Right cardiac atrium (tissue), 5 donors: ENCODE data around the gene GAB2. TPM values are rescaled to one million over a fixed set of nuclear protein-coding genes. Genes with fewer than 3 reads are reported as not detected.

Experiments
- ATAC-seq, 2 donors: fragments of 200-7000 bp; cut with Tn5 transposase; one replicate each; pipeline versions ENCODE4 v1.8.0 to v1.9.1; 2020; ENCODE audit warnings: moderate library complexity in 2 of 2, mild to moderate bottlenecking in 1 of 2
- DNase-seq, 3 donors: peaks; one replicate each; pipeline ENCODE4 v3.0.0-alpha.2; 2020
- H3K27ac ChIP-seq: one replicate; pipeline ENCODE4 v1.5.1; 2013; ENCODE audit warnings: mild to moderate bottlenecking, low read length, control low read depth, moderate library complexity
- H3K27me3 ChIP-seq: one replicate; pipeline ENCODE4 v1.6.1; 2013; ENCODE audit not compliant: control insufficient read depth, insufficient read depth
- H3K4me1 ChIP-seq: one replicate; pipeline ENCODE4 v1.6.1; 2013; ENCODE audit warnings: low read length; ENCODE audit not compliant: control insufficient read depth, insufficient read depth
- H3K4me3 ChIP-seq: one replicate; pipeline ENCODE4 v1.5.1; 2013; ENCODE audit warnings: low read length, control low read depth
- H3K9me3 ChIP-seq: one replicate; pipeline ENCODE4 v1.6.1; 2013; ENCODE audit warnings: low read length; ENCODE audit not compliant: control insufficient read depth
- WGBS: extraction: QIAGEN DNeasy Blood & Tissue Kit; methylation state at CpG from one replicate; pipeline ENCODE4 v1.1.7; 2013; 5-methylcytosine and 5-hydroxymethylcytosine counted together
- intact Hi-C, 4 donors: fragments of 100-400 bp; cut with DNase I; formaldehyde crosslinking; loops; one replicate each; pipeline versions ENCODE4 v1.11.0 to v1.14.0; 2022 to 2023
- polyA plus RNA-seq: library from polyadenylated mRNA; stranded (reverse); fragments of 200-250 nt; gene quantifications from one replicate; pipeline ENCODE4 v1.2.3, GENCODE V29; 2013
- total RNA-seq, 4 donors: library from RNA; stranded (reverse); fragmentation: NEBNext Ultra II Directional; extraction: Animal tissue kit (Norgen Biotek cat#: 25700); gene quantifications; one replicate each; pipeline ENCODE4 v1.2.1, GENCODE V29; 2021
- donor health status: healthy with polysubstance abuse.
- donor health status: DM: no; HTN: yes; CAD: no.
- donor health status: DM: no; HTN: no; CAD: no.
- donor health status: DM: no; HTN: yes; CAD: no; lungs with severe emphysema.
- donor health status: DM: yes; HTN: yes; CAD: no.

GAB2 gene
- total and polyA plus RNA-seq, 5 donors: 7.5 to 37.3 (median 23.4) TPM

DNA sequence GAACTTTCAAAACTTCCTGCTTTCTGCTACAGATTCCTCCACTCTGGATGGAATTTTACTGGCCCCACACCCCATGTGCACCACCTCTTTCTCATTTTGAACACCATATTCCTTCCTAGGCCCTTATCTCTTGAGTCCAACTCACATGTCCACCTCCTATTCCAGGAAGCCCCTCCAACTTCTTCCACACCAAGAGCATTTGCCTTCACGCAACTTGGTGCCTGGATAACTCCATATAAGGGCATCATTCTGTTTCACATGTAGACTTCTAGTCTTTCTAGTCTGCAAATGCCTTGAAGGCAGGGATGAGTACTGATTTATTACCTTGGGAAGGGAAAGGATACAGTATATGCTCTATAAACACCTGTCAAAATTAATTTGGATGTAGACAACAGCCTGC is 17.5 kb downstream of the GAB2 start:
- H3K4me1 ChIP-seq: peaks cover 3% of the 10 kb centered on the region
- peak in 1 of 2 donors; percentile 13 for ATAC-seq
- no peak overlapping the region for H3K4me3 ChIP-seq
- DNase-seq: no peak
- no peak overlapping the region for H3K27ac ChIP-seq
- no peaks in the 10 kb centered on the region for H3K27me3 ChIP-seq
- intact Hi-C loops: no loop called here
- no peaks in the 10 kb centered on the region for H3K9me3 ChIP-seq
- 93% methylated on average over 1 of the region's 1 CpG for WGBS

GRCh38 chr11:78399136-78399535 is 18.5 kb downstream of the GAB2 start:
- no peaks in the 10 kb centered on the region for H3K9me3 ChIP-seq
- intact Hi-C loops: no loop called here
- ATAC-seq (no peak), DNase-seq (no peak)
- H3K4me3 ChIP-seq: no peak overlapping the region
- WGBS: 82% methylated on average over 4 of the region's 4 CpGs
- H3K27me3 ChIP-seq: no peaks in the 10 kb centered on the region
- H3K4me1 ChIP-seq: peaks cover 3% of the 10 kb centered on the region
- H3K27ac ChIP-seq: no peak overlapping the region

GRCh38 chr11:78398715-78399114 is 18.9 kb downstream of the GAB2 start:
- 65% methylated on average over 1 of the region's 1 CpG for WGBS
- intact Hi-C loops: no loop called here
- Histone ChIP-seq H3K27me3 (no peaks in the 10 kb centered on the region), H3K27ac (no peak overlapping the region), H3K9me3 (no peaks in the 10 kb centered on the region), H3K4me3 (no peak overlapping the region), H3K4me1 (peaks cover 3% of the 10 kb centered on the region)
- ATAC-seq (no peak), DNase-seq (no peak)

DNA sequence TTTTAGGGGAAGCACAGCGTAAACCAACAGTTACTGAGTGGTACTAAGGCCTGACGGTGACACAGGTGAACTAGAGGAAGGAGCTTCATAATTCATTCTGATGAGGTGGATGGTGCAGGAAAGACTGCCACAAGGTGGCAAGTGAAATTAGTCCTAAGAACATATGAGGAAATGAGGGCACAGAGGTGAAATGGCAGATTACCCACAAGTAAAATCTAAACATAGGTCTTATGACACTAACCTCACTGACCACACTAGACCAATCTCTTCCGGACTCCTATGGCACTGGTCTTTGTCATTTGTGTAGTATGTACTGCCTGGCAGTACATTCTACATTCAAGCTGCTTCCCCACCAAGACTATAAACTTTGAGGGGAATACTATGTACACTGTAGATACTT is 20.2 kb downstream of the GAB2 start:
- WGBS: 90% methylated on average over 3 of the region's 3 CpGs
- H3K4me1 ChIP-seq: peaks cover 7% of the 10 kb centered on the region
- no peaks in the 10 kb centered on the region for H3K9me3 ChIP-seq

DNA sequence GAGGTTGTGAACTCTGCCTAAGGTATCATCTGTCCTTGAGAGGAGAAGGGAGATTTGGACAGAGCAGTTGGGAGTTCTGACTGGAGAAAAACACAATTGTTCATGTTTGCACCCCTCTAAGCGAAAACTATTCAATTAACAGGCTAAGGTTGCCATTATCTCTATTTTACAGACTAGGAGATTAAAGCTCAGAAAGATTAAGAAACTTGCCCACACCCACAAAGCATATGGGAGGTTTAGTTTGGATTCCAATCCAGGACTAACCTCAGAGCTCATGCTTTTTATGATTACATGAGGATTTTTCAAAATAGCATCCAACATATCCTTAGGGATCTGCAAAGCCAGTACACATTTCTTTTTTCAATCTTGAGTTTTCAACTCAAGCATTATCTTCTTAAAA is 22.0 kb downstream of the GAB2 start:
- H3K9me3 ChIP-seq: no peaks in the 10 kb centered on the region
- no peaks in the 10 kb centered on the region for H3K27me3 ChIP-seq
- peaks cover 7% of the 10 kb centered on the region for H3K4me1 ChIP-seq
- no peak for DNase-seq
- H3K27ac ChIP-seq: no peak overlapping the region
- WGBS: 90% methylated on average over 1 of the region's 1 CpG
- no peak for ATAC-seq
- intact Hi-C loops: no loop called here
- no peak overlapping the region for H3K4me3 ChIP-seq

More for the DNA sequence above, 20.2 kb downstream of the GAB2 start:
- no peak overlapping the region for H3K4me3 ChIP-seq
- H3K27ac ChIP-seq: no peak overlapping the region
- DNase-seq (no peak), ATAC-seq (no peak)
- H3K27me3 ChIP-seq: no peaks in the 10 kb centered on the region
- intact Hi-C loops: no loop called here

DNA sequence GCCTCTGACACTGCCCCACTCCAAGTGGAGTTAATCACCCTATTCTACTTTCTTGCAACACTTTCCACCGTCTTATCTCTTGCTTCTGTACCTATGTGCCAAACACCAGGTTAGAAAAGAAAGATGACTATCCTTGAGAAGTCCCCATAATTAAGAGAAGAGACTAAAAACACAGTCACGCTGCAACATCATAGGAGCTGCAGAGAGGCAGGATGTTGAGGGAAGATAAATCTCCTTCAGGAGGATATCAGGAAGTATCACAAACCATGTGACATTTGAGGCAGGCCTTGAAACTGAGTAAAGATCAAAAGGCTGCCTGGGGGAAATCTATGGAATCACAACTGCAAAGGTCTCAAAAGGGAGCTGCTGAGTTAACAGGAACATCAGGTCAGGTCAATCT is 24.8 kb downstream of the GAB2 start:
- WGBS: 42% methylated on average over 2 of the region's 2 CpGs

GRCh38 chr11:78391424-78391823 is 26.2 kb downstream of the GAB2 start:
- no peaks in the 10 kb centered on the region for H3K27me3 ChIP-seq
- intact Hi-C loops: no loop called here
- no peak overlapping the region for H3K4me3 ChIP-seq
- 98% methylated on average over 1 of the region's 1 CpG for WGBS
- no peaks in the 10 kb centered on the region for H3K9me3 ChIP-seq
- ATAC-seq (no peak), DNase-seq (no peak)
- no peak overlapping the region for H3K27ac ChIP-seq
- peaks cover 8% of the 10 kb centered on the region for H3K4me1 ChIP-seq

More for the DNA sequence above, 24.8 kb downstream of the GAB2 start:
- Histone ChIP-seq H3K9me3 (no peaks in the 10 kb centered on the region), H3K27me3 (no peaks in the 10 kb centered on the region), H3K4me1 (peaks cover 11% of the 10 kb centered on the region), H3K4me3 (no peak overlapping the region), H3K27ac (no peak overlapping the region)
- intact Hi-C loops: no loop called here
- ATAC-seq (peak in 1 of 2 donors; percentile 50), DNase-seq (no peak)

- intact Hi-C loops: no loop called here
- Histone ChIP-seq H3K27me3 (no peaks in the 10 kb centered on the region), H3K4me3 (no peak overlapping the region), H3K27ac (no peak overlapping the region), H3K9me3 (no peaks in the 10 kb centered on the region), H3K4me1 (peaks cover 8% of the 10 kb centered on the region)
- DNase-seq (no peak), ATAC-seq (no peak)
- 69% methylated on average over 5 of the region's 5 CpGs for WGBS
Observed at GRCh38 chr11:78390809-78391208, 26.8 kb downstream of the GAB2 start.

DNA sequence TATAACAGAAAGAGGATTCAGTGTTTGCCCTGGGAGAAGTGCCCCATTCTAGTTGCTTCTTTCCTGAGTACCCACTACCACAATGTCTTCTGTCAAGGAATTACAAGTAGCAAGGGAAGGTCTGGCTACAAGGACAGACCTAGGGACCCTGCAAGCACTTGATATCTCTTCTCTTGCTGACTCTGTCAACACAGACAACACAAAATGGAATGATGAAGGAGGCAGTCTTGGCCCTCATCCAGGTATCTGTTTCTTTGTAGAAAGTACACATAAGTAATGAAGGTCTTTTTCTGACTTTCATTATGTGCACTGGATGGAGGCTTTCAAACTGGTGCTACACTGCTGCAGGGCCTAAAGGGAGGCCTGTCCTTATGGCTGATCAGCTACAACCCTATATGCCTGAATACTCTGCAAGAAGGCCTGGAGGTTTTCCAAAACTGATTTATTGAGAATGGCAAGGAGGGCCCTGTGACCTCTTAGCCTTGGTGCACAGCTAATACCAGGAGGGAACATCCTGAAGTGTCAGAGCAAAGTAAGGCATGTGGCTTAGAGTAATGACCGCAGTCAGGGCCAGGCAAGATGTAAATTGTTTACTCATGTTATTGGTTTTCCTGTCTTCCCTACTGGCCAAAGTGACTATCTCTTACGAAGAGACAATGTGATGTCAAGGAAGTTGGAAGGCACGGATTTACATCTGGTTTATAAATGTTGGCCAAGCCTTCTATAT is 31.2 kb downstream of the GAB2 start:
- ATAC-seq (no peak), DNase-seq (no peak)
- no peaks in the 10 kb centered on the region for H3K27me3 ChIP-seq
- H3K4me1 ChIP-seq: peaks cover 8% of the 10 kb centered on the region
- H3K27ac ChIP-seq: no peak overlapping the region
- H3K9me3 ChIP-seq: no peaks in the 10 kb centered on the region
- no peak overlapping the region for H3K4me3 ChIP-seq
- intact Hi-C loops: no loop called here
- 73% methylated on average over 3 of the region's 3 CpGs for WGBS

GRCh38 chr11:78385205-78385604 is 32.4 kb downstream of the GAB2 start:
- ATAC-seq: no peak
- DNase-seq: no peak
- Histone ChIP-seq H3K27me3 (no peaks in the 10 kb centered on the region), H3K4me3 (no peak overlapping the region), H3K4me1 (peaks cover 8% of the 10 kb centered on the region), H3K27ac (no peak overlapping the region), H3K9me3 (no peaks in the 10 kb centered on the region)
- intact Hi-C loops: no loop called here
- 100% methylated on average over 1 of the region's 1 CpG for WGBS

GRCh38 chr11:78384231-78384630 is 33.4 kb downstream of the GAB2 start:
- WGBS: 94% methylated on average over 4 of the region's 4 CpGs
- H3K27ac ChIP-seq: no peak overlapping the region
- no peak overlapping the region for H3K4me3 ChIP-seq
- ATAC-seq: no peak
- H3K4me1 ChIP-seq: peaks cover 8% of the 10 kb centered on the region
- intact Hi-C loops: no loop called here
- H3K27me3 ChIP-seq: no peaks in the 10 kb centered on the region
- no peak for DNase-seq
- H3K9me3 ChIP-seq: no peaks in the 10 kb centered on the region

DNA sequence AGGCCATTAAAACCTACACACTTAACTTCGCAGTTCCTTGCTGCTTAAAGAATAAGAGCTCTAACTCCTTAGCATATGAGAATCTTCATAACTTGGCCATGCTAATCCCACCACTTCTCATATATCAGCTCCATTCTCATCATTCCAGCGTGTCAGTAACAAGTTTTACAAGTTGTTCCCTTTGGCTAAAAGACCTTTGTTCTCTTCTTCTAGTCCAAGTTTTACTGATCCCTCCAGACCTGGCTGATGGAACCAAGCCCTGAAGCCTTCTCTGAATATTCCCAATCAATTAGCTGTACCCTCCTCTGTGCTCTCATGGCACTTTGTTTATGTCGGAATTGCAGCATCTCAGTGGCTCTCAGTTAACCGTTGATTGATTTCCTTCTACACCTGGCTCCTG is 35.8 kb downstream of the GAB2 start:
- H3K27ac ChIP-seq: no peak overlapping the region
- intact Hi-C loops: no loop called here
- WGBS: 66% methylated on average over 4 of the region's 4 CpGs
- DNase-seq: no peak
- peaks cover 4% of the 10 kb centered on the region for H3K4me1 ChIP-seq
- H3K4me3 ChIP-seq: no peak overlapping the region
- no peaks in the 10 kb centered on the region for H3K9me3 ChIP-seq
- ATAC-seq: no peak
- no peaks in the 10 kb centered on the region for H3K27me3 ChIP-seq
